Measurements from ENCODE around the gene CDH4.

CDH4 gene

DNA sequence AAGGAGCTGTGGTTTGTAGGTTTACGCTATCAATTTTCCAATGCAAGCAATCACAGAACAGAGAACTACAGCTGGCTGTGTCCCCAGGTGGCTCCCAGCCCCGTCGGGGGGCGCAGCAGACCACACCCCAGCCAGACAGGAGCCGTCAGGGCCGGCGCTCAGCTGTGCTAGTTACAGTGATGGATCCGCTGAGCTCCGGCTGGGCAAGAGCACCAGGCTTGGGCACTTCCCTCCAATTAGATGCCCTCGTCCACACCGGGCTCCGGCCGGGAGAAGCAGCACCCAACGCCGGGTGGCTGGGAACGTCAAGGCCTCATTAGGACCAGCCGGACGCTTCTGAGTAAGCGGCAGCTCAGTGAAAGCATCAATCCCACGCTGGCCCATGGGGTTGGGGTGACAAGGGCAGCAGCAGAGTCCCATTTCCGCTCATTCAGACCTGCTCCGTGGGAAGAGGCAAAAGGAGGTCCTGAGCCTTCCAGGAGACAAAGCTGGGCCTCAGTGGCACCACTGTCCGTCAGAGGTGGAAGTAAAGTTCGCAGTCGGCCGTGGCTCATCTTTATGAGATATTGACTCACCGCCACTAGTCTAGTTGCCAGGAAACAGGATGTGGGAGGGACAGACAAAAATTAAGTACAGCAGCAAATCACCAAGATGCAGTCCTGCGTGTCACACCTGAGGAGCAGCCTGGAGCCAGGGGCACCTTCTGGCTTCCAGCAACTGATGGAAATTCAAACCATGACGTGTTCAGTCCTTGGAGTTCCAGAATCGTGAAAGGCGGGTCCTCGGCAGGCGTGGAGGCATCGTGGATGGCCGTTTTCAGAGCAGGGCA is 649.5 kb downstream of the CDH4 start:
- DNase-seq (ENCODE audit: low read depth) = no peak

DNA sequence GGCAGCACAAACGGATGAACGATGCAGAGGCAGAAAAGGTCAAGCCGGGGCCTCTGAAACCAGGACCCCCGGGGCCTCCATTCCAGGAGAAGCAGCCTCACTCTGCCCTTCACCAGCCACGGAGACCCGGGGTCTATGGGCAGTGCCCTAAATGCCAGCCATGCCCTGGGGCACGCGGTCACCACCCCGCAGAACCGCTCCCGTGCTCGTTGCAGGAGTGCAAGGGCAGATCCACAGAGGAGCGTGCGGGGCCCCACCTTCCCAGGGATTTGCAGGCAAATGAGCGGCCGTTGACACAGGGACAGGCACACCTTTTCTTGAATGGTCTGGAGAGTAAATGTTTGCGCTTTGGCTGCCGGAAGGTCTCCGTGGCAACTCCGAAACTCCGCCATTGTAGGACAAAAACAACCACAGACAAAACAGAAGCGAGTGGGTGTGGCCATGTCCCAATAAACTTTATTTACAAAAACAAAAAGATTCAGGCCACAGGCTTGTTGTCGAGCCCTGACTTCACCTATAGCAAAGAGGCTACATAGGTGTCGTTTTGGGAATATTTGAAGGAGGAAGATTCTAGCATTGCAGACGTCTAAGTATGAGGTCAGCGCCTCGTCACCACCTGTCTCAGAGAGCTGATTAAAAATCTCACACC is 650.3 kb downstream of the CDH4 start:
- DNase-seq (ENCODE audit: low read depth) = no peak

DNA sequence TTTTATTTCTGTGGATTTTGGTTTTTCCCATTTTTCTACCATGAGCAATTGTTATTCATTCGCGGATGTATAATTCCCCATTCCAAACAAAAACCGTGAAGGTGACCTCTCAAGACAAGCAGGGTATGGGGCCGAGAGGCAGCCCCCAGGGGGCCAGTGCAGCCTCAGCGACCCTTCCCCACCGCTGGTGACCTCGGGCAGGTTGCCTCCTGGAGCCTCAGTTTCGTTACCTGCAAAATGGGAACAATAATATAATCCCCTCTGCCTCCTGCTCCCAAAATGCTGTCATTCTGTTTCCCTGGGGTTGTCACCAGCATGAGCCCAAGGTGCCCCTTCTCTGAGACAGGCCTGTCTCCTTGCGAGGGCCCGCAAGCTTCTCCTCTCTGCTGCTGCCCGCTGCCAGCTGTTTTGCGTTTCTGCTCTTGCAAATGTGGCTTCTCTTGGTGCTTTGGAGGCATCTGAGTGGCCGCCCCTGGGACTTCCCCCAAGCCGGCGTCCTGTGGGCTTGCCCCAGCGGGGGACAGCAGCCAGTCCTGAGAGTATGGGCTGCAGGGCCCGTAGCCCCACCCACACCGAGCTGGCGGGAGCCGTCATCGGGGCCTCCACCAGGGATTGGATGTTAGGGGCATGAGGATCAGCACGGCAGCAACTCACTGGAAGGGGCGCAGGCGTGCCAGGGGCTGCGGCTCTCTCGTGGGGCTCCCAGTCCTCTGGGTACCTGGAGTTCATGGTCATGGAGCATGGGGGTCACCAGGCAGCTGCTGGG is 651.7 kb downstream of the CDH4 start:
- no peak for DNase-seq (ENCODE audit: low read depth)

DNA sequence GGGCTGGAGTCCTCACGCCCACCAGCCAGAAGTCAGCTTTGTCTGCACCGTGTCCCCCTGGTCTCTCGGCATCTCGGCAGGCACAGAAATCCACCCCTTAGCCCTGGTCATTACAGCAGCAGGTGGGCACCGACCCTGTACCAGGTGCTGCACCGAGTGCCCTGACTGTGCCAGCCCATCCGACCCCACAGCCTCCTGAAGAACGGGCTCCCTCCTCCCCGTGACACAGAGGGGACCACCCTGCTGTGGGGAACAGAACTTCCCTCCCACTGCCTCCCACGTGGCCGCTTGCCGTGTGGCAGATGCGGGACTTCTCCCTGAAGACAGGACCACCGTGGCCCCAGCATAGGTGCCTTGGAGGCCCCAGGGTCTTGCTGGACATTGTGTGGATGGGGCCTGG is 652.4 kb downstream of the CDH4 start:
- DNase-seq (ENCODE audit: low read depth) = no peak

DNA sequence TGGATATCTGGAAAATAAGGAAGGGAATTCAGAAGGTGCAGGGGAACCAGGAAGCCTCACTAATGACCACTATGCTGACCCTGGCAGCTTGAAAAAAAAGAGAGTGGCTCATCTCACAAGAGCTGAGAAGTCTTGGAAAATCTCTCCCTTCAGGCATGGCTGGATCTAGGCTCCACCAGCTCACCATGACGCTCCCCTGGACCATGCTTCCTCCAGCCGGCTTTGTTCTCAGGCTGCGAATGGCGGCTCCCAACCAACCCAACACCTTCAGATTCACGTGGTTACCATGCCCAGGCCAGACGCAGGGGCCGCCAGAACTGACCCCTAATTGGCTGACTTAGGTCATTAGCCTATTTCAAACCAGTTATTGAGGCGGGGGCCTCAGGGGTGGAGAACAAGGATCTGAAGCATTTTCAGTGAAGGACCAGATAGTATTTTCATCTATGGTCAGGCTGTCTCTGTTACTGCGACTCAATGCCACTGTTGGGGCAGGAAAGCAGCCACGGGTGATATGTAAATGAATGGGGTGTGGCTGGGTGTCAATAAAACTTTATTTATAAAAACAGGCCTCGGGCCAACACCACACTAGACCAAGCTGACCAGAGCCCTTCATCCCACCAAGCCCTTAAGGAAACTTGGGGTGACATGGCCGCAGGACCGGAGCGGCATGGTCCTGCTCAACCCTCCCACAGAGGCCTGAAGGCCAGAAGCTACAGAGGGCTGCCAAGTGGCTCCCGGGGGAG is 653.9 kb downstream of the CDH4 start:
- DNase-seq (ENCODE audit: low read depth) = no peak

DNA sequence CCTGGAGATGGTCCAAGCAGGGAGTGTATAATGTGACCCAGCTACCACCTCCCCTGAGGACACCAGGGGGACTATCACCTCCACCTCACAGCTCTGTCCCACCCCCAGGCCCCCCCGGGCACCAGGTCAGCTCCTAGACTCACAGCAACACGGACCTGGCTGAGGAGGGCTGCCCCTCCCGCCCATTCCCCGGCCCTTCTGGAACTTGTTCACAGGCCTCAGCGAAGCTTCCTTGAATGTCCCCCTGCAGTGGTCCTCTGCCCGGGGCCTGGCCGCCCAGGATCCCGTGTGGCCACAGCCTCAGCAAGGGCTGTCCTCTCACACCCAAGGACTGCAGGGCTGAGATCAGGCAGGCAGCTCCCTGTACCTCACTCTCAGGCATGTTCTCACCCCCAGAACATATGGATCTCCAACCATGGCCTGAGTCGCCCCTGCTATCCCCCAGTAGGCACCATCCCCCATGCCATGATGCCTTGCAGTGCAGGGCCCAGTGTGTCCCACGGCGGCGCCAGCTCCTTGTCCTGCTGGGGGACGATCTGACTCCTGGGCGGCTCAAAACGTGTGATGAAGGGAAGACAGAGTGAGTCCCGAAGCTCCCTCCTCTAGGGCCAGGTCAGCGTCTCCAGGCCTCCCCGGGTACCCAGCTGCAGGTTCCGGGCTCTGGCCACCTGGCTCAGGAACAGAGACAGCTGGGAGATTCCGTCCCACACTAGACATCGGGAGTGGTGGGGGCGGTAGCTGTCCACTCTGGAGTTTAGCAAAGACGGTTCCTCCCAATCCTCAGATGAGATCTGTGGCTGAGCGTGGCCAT is 655.2 kb downstream of the CDH4 start:
- no peak for DNase-seq (ENCODE audit: low read depth)

DNA sequence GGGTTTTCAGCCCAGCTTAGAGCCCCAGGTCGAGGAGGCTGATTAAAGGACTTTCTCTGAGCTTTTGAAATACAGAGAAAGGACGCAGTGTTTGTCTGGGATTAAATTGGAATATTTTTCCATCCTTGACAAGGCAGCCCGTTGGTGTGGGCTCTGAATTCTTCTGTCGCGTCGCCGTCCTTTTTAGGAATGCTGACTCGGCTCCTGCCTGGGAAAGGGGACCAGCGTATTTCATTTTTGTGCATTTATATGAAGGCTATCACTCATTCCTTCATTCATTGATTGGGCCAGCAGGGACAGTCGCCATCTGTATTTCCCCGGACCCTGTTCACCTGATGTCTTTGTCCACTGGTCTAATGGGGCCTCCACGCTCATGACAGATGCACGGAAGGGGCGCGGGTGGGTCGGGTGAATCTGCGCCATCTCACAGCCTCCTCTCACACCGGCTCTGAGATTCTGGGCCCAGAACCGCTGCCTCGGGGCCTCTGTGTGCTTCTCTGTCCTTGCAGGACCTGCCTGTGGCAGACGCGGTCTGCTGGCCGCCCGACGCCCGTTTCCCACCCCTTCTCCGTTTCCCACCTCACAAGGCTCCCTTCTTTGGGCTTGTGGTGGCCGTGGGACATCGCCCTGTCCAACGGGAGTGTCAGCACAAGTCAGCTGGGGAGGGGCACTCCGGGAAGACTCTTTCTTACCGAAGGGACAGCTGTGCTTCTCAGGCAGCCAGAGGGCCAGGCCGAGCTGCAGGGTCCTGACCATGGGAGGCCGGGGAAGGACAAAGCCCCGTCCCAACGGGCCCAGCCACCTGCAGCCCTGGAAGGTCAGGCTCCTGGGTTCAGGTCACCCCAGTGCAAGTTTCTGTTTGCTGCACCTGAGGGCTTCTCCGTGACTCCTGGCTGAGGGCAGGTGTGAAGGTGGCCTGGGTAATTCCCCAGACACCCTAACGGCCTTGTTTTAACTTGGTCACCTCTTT is 656.3 kb downstream of the CDH4 start:
- no peak for DNase-seq (ENCODE audit: low read depth)

DNA sequence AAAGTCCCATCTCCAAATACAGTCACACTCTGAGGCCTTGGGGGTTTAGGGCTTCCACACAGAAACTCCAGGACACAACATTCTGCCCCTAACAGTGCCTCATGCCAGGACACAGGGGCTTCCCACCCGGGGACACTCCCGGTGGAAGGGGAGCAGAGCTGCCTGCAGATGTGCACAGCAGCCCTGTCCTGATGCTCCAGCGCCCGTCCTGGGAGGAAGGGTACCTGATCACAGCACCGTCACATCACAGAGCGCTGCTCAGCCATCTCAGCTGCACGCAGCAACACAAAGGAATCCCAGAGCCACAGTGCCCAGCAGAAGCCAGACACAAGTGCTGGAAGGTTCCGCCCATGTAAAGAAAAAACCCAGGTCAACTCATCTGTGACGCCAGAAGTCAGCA is 657.0 kb downstream of the CDH4 start:
- DNase-seq (ENCODE audit: low read depth) = no peak

DNA sequence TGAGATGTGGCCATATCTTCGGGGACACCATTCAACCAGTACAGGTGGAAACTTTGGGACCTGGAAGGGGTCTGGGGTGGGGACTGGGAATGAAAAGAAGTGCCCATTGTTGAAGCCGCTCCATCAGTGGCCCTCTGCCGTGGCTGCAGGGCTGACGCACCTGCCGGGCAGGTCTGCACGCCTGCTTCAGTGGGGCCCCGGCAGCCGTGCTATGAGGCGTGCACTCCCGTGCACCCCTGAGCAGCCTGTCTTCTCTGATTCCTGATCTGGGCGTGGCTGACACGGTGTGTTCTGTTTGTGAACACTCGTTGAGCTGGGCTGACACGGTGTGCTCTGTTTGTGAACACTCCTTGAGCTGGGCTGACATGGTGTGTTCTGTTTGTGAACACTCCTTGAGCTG is 657.8 kb downstream of the CDH4 start:
- DNase-seq (ENCODE audit: low read depth) = no peak

DNA sequence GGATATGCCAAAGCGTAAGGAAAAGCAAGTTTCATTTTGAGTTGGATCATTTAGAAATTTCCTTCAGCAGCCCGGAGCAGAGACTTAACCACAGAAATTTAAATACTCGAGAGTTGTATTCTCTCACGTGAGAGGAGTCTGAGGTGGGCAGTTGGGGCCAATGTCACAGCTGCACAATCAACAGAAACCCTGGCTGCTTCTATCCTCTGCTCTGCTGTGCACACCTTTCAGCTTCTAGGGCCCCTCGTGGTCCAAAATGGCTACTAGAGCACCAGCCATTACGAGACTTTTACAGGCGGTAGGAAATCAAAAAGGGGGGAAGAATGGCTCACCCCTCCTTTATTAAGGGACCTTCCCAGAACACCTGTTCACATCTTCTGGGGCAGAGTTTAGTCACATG is 659.8 kb downstream of the CDH4 start:
- no peak for DNase-seq (ENCODE audit: low read depth)

DNA sequence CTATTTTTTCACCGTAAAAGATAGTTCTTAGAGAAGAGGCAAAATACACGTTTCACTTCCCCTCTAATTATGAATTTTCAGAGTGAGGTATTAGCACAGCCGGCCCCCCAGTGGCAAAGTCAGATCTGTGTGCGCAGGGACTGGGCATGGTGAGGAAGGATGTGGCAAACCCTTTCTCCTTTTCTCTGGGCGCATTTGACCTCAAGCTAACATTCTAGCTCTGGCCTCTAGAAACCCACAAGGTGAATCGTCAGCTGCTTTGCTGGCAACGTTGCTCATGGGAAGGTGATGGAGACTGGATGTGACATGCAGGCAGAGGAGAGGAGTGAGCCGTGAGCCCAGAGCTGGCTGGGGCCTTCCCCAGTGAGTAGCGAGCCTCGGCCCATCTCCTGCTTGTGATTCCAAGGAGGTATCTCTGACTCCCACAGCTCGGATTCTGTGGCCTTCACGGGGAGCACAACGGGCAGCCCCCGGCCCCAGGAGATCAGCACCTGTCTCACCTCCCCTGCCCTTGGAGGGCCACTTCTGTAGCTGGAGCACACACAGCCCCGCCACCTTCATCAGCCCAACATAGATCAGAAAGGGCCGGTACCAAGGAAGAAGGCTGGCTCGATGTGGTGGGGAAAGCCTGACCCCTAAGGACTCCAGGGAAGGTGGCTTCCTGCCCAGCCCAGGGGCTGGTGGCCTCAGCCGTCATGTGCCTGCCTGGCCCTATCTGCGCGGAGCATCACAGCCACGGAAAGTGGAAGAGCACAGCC is 660.8 kb downstream of the CDH4 start:
- no peak for DNase-seq (ENCODE audit: low read depth)

DNA sequence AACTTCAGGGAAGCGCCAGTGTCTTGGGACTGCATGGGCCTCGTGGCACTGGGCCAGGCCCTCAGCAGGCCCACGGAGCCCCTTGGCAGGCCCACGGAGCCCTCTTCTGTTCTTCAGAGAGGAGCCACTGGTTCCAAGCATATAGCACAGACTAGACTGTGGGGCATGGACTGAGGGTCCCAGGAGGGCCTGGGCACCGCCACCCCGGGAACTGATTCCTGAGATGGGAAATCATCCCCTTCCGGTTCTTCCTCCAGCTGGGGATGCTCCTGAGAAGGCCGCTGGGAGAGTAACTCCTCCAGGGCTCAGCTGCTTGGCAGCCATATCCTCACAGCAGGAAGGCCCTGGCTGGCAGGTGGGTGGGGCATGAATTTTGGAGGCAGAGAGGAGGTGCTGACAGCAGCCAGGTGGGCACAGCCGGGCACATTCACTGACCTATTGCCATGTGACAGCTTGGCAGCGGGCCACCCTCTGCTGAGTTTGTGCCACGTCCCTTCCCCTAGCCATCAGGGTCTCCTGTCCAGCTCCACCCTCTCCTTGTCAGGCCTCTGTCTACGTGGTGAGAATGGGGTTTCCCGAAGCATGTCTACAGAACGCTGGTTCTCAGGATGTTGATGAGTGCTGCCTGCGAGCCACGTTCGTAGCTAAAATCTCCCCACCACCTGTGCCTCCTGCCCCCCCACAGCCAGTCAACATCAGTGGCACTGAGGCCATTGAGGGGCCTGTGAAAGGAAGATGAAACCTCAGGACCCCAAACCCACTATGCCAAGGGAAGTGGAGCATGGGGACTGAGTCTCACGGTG is 661.6 kb downstream of the CDH4 start:
- no peak for DNase-seq (ENCODE audit: low read depth)

DNA sequence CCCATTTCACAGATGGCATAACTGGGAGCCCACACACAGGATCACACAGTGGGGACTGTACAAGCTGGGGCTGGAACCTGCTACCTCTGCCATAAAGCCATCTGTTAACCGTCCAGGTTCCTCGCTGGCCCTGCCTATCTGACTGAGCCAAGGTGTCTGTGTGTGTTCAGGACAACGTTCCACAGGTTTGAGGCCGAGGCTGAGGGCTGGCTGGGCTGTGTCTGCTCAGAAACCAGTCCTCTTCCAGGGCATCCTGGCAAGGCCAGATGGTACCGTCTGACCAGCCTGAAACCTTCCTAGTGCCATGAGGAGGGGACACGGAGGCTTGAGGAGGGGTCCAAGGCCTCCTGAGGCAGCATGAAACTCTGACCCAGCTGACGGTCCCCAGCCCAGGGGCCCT is 663.0 kb downstream of the CDH4 start:
- no peak for DNase-seq (ENCODE audit: low read depth)

DNA sequence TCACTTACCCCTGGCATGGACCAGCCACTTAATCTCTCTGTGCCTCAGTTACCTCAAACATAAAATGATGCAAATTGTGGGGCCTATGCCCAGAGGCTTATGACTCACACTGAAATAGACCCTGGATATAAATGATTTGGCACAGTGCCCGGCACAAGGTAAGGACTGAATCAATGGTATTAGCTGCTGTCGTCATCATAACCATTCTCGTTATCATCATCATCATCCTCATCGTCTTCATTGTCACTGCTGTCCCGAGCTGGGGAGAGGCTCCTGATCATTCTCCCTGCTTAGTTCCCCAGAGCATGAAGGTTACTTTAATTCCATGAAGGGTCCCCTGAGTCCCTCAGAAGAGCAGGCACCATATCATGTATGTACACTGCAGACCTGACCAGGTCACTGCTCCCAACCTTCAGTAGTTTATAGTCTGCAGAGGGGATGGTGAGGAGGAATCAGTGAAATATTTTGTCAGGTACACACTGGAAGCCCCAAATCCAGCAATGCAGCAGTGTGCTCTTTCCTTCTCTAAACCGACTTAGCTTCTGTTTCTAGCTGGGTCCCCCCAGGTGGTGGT is 664.3 kb downstream of the CDH4 start:
- DNase-seq (ENCODE audit: low read depth) = no peak

DNA sequence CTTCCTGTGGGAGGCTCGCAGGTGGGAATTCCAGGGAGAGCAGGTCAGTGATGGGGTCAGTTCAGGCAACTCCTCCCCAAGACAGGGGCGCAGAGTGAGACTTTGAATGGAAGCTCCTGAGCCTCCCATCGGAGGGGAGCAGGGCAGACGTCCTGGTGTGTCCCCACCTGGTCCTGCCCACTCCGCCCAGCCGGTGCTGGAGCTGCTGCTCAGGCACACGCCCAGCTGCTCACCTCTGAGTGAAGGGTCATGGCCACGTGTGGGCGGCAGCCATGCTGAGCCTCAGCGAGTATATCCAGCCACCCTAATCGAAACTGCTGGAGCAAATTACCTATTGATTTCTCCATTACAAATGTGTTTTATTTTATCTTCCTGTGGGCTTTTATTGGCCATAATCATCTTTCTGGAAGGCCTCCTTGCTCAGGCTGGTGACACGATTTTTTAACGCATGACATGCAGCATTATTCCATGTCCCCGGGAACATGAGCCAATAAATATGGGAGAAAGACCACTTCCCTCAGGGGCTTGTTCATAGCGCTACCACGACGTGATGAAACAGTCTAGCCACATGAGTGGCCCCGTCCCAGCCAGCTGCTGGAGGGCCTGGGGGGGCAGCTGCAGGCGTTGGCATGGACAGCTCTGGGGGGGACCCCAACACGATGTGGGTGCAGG is 665.5 kb downstream of the CDH4 start:
- no peak for DNase-seq (ENCODE audit: low read depth)

DNA sequence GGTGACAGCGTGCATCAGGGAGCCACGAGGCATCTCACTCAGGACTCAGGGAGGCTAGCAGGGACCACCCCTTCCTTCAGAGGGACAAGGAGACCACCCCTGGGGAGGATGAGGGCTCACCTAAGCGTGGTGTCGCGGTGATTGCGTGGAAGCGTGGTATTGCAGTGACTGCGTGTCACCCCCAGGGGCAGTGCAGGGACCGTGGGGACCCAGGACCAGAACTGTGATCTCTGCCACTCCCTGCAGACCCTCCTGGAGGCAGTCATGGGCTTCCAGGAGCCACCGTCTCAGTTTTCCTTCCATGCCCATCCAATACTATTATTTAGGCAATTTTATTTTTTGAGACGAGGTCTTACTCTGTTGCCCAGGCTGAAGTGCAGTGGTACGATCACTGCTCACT is 666.5 kb downstream of the CDH4 start:
- no peak for DNase-seq (ENCODE audit: low read depth)

DNA sequence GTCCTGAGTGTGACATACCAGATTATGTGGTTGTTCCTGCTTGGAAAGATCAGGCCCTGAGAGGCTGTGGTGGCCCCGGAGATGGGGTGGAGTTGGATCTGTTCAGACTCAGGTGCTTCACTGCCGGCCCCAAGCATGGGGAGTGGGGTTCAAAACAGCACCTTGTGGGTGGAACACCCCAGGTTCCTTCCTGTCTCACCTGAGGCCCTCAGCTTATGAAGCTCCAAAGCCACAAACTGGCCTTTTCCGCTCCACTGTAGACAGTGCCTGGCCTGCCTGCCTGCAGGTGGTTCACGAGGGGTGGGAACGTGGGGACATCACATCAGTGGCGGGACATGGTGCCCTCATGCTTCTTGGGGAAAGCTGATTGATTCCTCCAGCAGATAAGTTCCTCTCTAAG is 667.2 kb downstream of the CDH4 start:
- no peak for DNase-seq (ENCODE audit: low read depth)
